PC-9 (cell line): Measurements from ENCODE around the gene PCDHGA10. TPM values are rescaled to one million over a fixed set of nuclear protein-coding genes. Genes with fewer than 3 reads are reported as not detected.
"Not testable (repeated sequence)": the region's sequence is repeated elsewhere in the genome, so short reads cannot be mapped to it uniquely, and the experiment has no call there.

Experiments used
- BruUV-seq: library from RNA; stranded (reverse); fragments of 400-500 nt; replicated peaks from 2 replicates; lab custom pipeline; 2021; lab: Mats Ljungman, UMichigan
- CTCF ChIA-PET: fragments of 300-600 bp; sonication (Branson Sonifier 250); formaldehyde crosslinking; loops from one replicate; lab custom pipeline; 2022; ENCODE audit warnings: antibody characterized with exemption; lab: Charles Lee
- POLR2A ChIA-PET: fragments of 300-600 bp; sonication (Branson Sonifier 250); formaldehyde crosslinking; loops from one replicate; lab custom pipeline; 2022; ENCODE audit warnings: antibody characterized with exemption; ENCODE audit not compliant: unreplicated experiment; lab: Charles Lee
- DNase-seq, 2 experiments: peaks; one replicate each; pipeline versions ENCODE4 v3.0.0 to v3.0.0-alpha.2; 2015 to 2022; ENCODE audit warnings: mixed read lengths in 1 of 2
- H2AFZ ChIP-seq: fragments of 200-600 bp; sonication (generic); 2 replicates; pipeline ENCODE4 v1.8.1; 2017; ENCODE audit warnings: antibody characterized with exemption
- H3F3A ChIP-seq: fragments of 200-600 bp; sonication (generic); 2 replicates; pipeline ENCODE4 v1.8.1; 2017; ENCODE audit warnings: antibody characterized with exemption, mild to moderate bottlenecking, low read depth; ENCODE audit not compliant: insufficient read depth
- H3K27ac ChIP-seq: fragments of 200-600 bp; sonication (generic); 2 replicates; pipeline ENCODE4 v1.6.1; 2016; ENCODE audit warnings: mixed run types
- H3K27me3 ChIP-seq: fragments of 200-600 bp; sonication (generic); 2 replicates; pipeline ENCODE4 v1.6.1; 2016; ENCODE audit warnings: low read depth, mixed run types; ENCODE audit not compliant: insufficient read depth
- H3K36me3 ChIP-seq: fragments of 200-600 bp; sonication (generic); 2 replicates; pipeline ENCODE4 v1.6.1; 2016; ENCODE audit warnings: low read depth, mixed run types
- H3K4me1 ChIP-seq: fragments of 200-600 bp; sonication (generic); replicated peaks from 2 replicates; pipeline ENCODE4 v1.6.1; 2016; ENCODE audit warnings: mixed run types; ENCODE audit not compliant: insufficient read depth
- H3K4me2 ChIP-seq: fragments of 200-600 bp; sonication (generic); 2 replicates; pipeline ENCODE4 v1.6.1; 2017; ENCODE audit warnings: mixed run types
- H3K4me3 ChIP-seq: fragments of 200-600 bp; sonication (generic); 2 replicates; pipeline ENCODE4 v1.6.1; 2016; ENCODE audit warnings: mixed run types
- H3K79me2 ChIP-seq: fragments of 200-600 bp; sonication (generic); 2 replicates; pipeline ENCODE4 v1.6.1; 2017; ENCODE audit warnings: low read depth, mixed run types
- H3K9me2 ChIP-seq: fragments of 200-600 bp; sonication (generic); 2 replicates; pipeline ENCODE4 v1.8.1; 2017; ENCODE audit warnings: mild to moderate bottlenecking; ENCODE audit not compliant: insufficient read depth
- H3K9me3 ChIP-seq: fragments of 200-600 bp; sonication (generic); 2 replicates; pipeline ENCODE4 v1.8.1; 2016; ENCODE audit warnings: low read depth; ENCODE audit not compliant: insufficient read depth
- H4K20me1 ChIP-seq: fragments of 200-600 bp; sonication (generic); 2 replicates; pipeline ENCODE4 v1.8.1; 2017; ENCODE audit not compliant: insufficient read depth
- CTCF ChIP-seq: fragments of 200-600 bp; sonication (generic); conservative IDR thresholded peaks from 2 replicates; pipeline ENCODE4 v1.6.1; 2017; ENCODE audit warnings: mixed run types, antibody characterized with exemption, mild to moderate bottlenecking, moderate library complexity
- EZH2 ChIP-seq: fragments of 200-600 bp; sonication (generic); IDR thresholded peaks from 2 replicates; pipeline ENCODE4 v1.8.0; 2017; ENCODE audit warnings: antibody characterized with exemption, low read depth
- intact Hi-C: fragments of 100-400 bp; cut with micrococcal nuclease; formaldehyde crosslinking; loops from one replicate; pipeline ENCODE4 v1.10.0; 2022; ENCODE audit not compliant: unreplicated experiment
- total RNA-seq: library from RNA; stranded (reverse); gene quantifications from 2 replicates; pipeline ENCODE4 v1.2.3, GENCODE V29; 2021

Gene PCDHGA10
- total RNA-seq, 1 experiment from 2014 or later: 0.13 TPM

- Histone ChIP-seq H3K4me3 (no peak overlapping the region), H4K20me1 (no peaks in the 10 kb centered on the region), H3K79me2 (no peaks in the 10 kb centered on the region), H3K9me3 (no peaks in the 10 kb centered on the region), H3K27me3 (peaks cover 18% of the 10 kb centered on the region; the same call in 1 of the 2 replicates), H3F3A (no peaks in the 10 kb centered on the region), H3K9me2 (no peaks in the 10 kb centered on the region), H3K36me3 (no peaks in the 10 kb centered on the region), H3K4me2 (no peak overlapping the region), H3K27ac (no peak overlapping the region), H3K4me1 (no peaks in the 10 kb centered on the region), H2AFZ (no peak overlapping the region)
- CTCF ChIA-PET: no interaction called here
- no TSS peak for BruUV-seq
- intact Hi-C loops: loop anchor here (5.0 to 10.0 kb wide), 3 partner anchors 87 to 329 kb away; partner anchors contain the start of genes PCDHB14 and TAF7
- DNase-seq: no peak
- POLR2A ChIA-PET: no interaction called here
- TF ChIP-seq EZH2 (no peak), CTCF (no peak)
These were observed 1.2 kb upstream of the PCDHGA10 start for GRCh38 chr5:141411575-141411974.

- no TSS peak for BruUV-seq
- ChIA-PET POLR2A (no interaction called here), CTCF (interaction anchor here (0.7 to 1.6 kb wide), 6 partner anchors 100 to 328 kb away, joined by 3 to 5 read pairs (median 4); partner anchors contain the start of gene PCDHB2)
- 0 out of 2 replicates have a peak, but pooled peaks cover 6% of the 10 kb centered on the region for H3K27me3 ChIP-seq
- H3F3A ChIP-seq: no peaks in the 10 kb centered on the region
- H3K4me1 ChIP-seq: no peaks in the 10 kb centered on the region
- no peaks in the 10 kb centered on the region for H3K9me3 ChIP-seq
- intact Hi-C loops: loop anchor here (2.0 to 10.0 kb wide), 4 partner anchors 89 to 331 kb away; partner anchors contain the start of genes PCDHB14 and TAF7
- H3K4me2 ChIP-seq: peak overlapping the region; percentile 83
- no peaks in the 10 kb centered on the region for H3K79me2 ChIP-seq
- no peaks in the 10 kb centered on the region for H3K36me3 ChIP-seq
- peak overlapping the region; percentile 54; the same call in 1 of the 2 replicates for H3K4me3 ChIP-seq
- H2AFZ ChIP-seq: peak overlapping the region; percentile 81; the same call in 1 of the 2 replicates
- no peak overlapping the region for H3K27ac ChIP-seq
- DNase-seq: no peak
- no peaks in the 10 kb centered on the region for H4K20me1 ChIP-seq
- no peak for TF ChIP-seq CTCF
- TF ChIP-seq EZH2: no peak
- no peaks in the 10 kb centered on the region for H3K9me2 ChIP-seq
These were observed 818 bp downstream of the PCDHGA10 start for GRCh38 chr5:141413540-141414069.

GRCh38 chr5:141414548-141415274, 1.9 kb downstream of the PCDHGA10 start:
- intact Hi-C loops: loop anchor here (5.0 to 10.0 kb wide), 3 partner anchors 90 to 332 kb away; partner anchors contain the start of genes PCDHB14 and TAF7
- H2AFZ ChIP-seq, POLR2A ChIA-PET, DNase-seq, H3K9me3 ChIP-seq, H3K4me1 ChIP-seq, H3K27ac ChIP-seq, H3F3A ChIP-seq, H3K36me3 ChIP-seq, H3K9me2 ChIP-seq, BruUV-seq, H3K27me3 ChIP-seq, H3K79me2 ChIP-seq, H4K20me1 ChIP-seq, H3K4me2 ChIP-seq, H3K4me3 ChIP-seq, CTCF ChIA-PET: not testable (repeated sequence)

GRCh38 chr5:141415275-141415618, 2.5 kb downstream of the PCDHGA10 start:
- intact Hi-C loops: loop anchor here (10.0 kb wide), 1 partner anchor 90 kb away; the partner anchor contains the start of gene TAF7
- H3K79me2 ChIP-seq, CTCF ChIA-PET: not testable (repeated sequence)

More at GRCh38 chr5:141415275-141415618, 2.5 kb downstream of the PCDHGA10 start:
- H4K20me1 ChIP-seq, BruUV-seq, H3K36me3 ChIP-seq, POLR2A ChIA-PET, H3K9me2 ChIP-seq, H3K27ac ChIP-seq, H3K4me2 ChIP-seq, H3K27me3 ChIP-seq, H3K4me1 ChIP-seq, H3K4me3 ChIP-seq, H3F3A ChIP-seq, DNase-seq, H2AFZ ChIP-seq, H3K9me3 ChIP-seq: not testable (repeated sequence)
